Activated CD8-positive, alpha-beta memory T cell treated with anti-CD3 and anti-CD28 coated beads, Interleukin-2, amount 50 U/mL, for 4 hours (primary cell): Measurements from ENCODE around the gene ASCC2.
"Not testable (repeated sequence)": the region's sequence is repeated elsewhere in the genome, so short reads cannot be mapped to it uniquely, and the experiment has no call there.

Source experiments
- DNase-seq: peaks from one replicate; pipeline ENCODE4 v3.0.0-alpha.2; 2020

The ASCC2 gene

GRCh38 chr22:29855611-29856181 lies 17.6 kb upstream of the ASCC2 start:
- DNase-seq: no peak

- no peak for DNase-seq
Observed at GRCh38 chr22:29854432-29854831, 16.4 kb upstream of the ASCC2 start.

- DNase-seq: no peak
Observed at GRCh38 chr22:29848111-29848510, 10.0 kb upstream of the ASCC2 start.

GRCh38 chr22:29846290-29846689 lies 8.2 kb upstream of the ASCC2 start:
- DNase-seq: no peak

GRCh38 chr22:29842740-29843139 lies 4.7 kb upstream of the ASCC2 start:
- no peak for DNase-seq

GRCh38 chr22:29842172-29842571 lies 4.1 kb upstream of the ASCC2 start:
- DNase-seq: no peak

- DNase-seq: no peak
Observed at GRCh38 chr22:29840498-29840897, 2.4 kb upstream of the ASCC2 start.

- no peak for DNase-seq
Observed at GRCh38 chr22:29839039-29839438, 965 bp upstream of the ASCC2 start.

GRCh38 chr22:29838599-29838956 lies 504 bp upstream of the ASCC2 start:
- no peak for DNase-seq

- DNase-seq: not testable (repeated sequence)
Observed at GRCh38 chr22:29836791-29837370, 1.2 kb downstream of the ASCC2 start.

- no peak for DNase-seq
Observed at GRCh38 chr22:29834046-29834445, 4.0 kb downstream of the ASCC2 start.

- no peak for DNase-seq
Observed at GRCh38 chr22:29833392-29833965, 4.6 kb downstream of the ASCC2 start.

- no peak for DNase-seq
Observed at GRCh38 chr22:29831958-29832357, 6.1 kb downstream of the ASCC2 start.

GRCh38 chr22:29831186-29831921 lies 6.7 kb downstream of the ASCC2 start:
- DNase-seq: no peak

- no peak for DNase-seq
Observed at GRCh38 chr22:29830585-29830984, 7.5 kb downstream of the ASCC2 start.

GRCh38 chr22:29827726-29828125 lies 10.3 kb downstream of the ASCC2 start:
- DNase-seq: not testable (repeated sequence)

GRCh38 chr22:29827091-29827490 lies 11.0 kb downstream of the ASCC2 start:
- DNase-seq: no peak

GRCh38 chr22:29825578-29825977 lies 12.5 kb downstream of the ASCC2 start:
- no peak for DNase-seq

- DNase-seq: no peak
Observed at GRCh38 chr22:29824677-29825076, 13.4 kb downstream of the ASCC2 start.

GRCh38 chr22:29821291-29822016 lies 16.6 kb downstream of the ASCC2 start:
- no peak for DNase-seq

- DNase-seq: no peak
Observed at GRCh38 chr22:29820961-29821290, 17.1 kb downstream of the ASCC2 start.

GRCh38 chr22:29819501-29819900 lies 18.6 kb downstream of the ASCC2 start:
- no peak for DNase-seq

- no peak for DNase-seq
Observed at GRCh38 chr22:29817724-29818123, 20.4 kb downstream of the ASCC2 start.

GRCh38 chr22:29816980-29817379 lies 21.1 kb downstream of the ASCC2 start:
- no peak for DNase-seq
